Gastrocnemius medialis (tissue), 4 donors: Measurements from ENCODE around the gene NKX2-4. TPM values are rescaled to one million over a fixed set of nuclear protein-coding genes. Genes with fewer than 3 reads are reported as not detected.
"Not testable (repeated sequence)": the region's sequence is repeated elsewhere in the genome, so short reads cannot be mapped to it uniquely, and the experiment has no call there.

Source experiments
- ATAC-seq, 2 donors: fragments of 150-250 bp; one replicate each; pipeline ENCODE4 v1.9.1; 2016
- DNase-seq, 2 donors: peaks; one replicate each; pipeline ENCODE4 v3.0.0-alpha.2; 2019
- H3K27ac ChIP-seq, 4 donors: fragments of 200-600 bp; sonication (generic); 1 replicate in 1 of 4; 2 replicates in 3 of 4; pipeline ENCODE4 v1.5.1; 2016 to 2018; ENCODE audit warnings: mild to moderate bottlenecking in 2 of 4, moderate library complexity in 1 of 4
- H3K27me3 ChIP-seq, 3 donors: fragments of 200-600 bp; sonication (generic) in 2 of 3; 1 replicate in 1 of 3; 2 replicates in 2 of 3; pipeline versions ENCODE4 v1.5.1 to v1.6.0; 2016 to 2019; ENCODE audit warnings: mild to moderate bottlenecking in 1 of 3, moderate library complexity in 1 of 3
- H3K36me3 ChIP-seq, 2 donors: fragments of 200-600 bp; sonication (generic) in 1 of 2; one replicate each; pipeline ENCODE4 v1.5.1; 2017 to 2018
- H3K4me1 ChIP-seq, 2 donors: fragments of 200-600 bp; sonication (generic) in 1 of 2; one replicate each; pipeline ENCODE4 v1.5.1; 2016 to 2017; ENCODE audit warnings: mild to moderate bottlenecking in 2 of 2
- H3K4me3 ChIP-seq, 4 donors: fragments of 200-600 bp; sonication (generic) in 3 of 4; 1 replicate in 1 of 4; 2 replicates in 3 of 4; pipeline ENCODE4 v1.5.1; 2016 to 2019; ENCODE audit warnings: mild to moderate bottlenecking in 2 of 4
- H3K9me3 ChIP-seq, 3 donors: fragments of 200-600 bp; sonication (generic) in 2 of 3; 1 replicate in 1 of 3; 2 replicates in 2 of 3; pipeline ENCODE4 v1.5.1; 2016 to 2019
- CTCF ChIP-seq, 5 experiments: fragments of 450-650 bp in 3 of 5; fragments of 200-600 bp in 2 of 5; sonication (generic) in 2 of 5; IDR thresholded peaks in 4 of 5; conservative IDR thresholded peaks in 1 of 5; 1 replicate in 4 of 5; 2 replicates in 1 of 5; pipeline ENCODE4 v1.5.1; 2016 to 2019; ENCODE audit warnings: antibody characterized with exemption in 5 of 5, mild to moderate bottlenecking in 3 of 5, moderate library complexity in 3 of 5
- POLR2A ChIP-seq, 2 donors: fragments of 450-650 bp; IDR thresholded peaks; one replicate each; pipeline ENCODE4 v1.6.1; 2017; ENCODE audit warnings: antibody characterized with exemption in 2 of 2, mild to moderate bottlenecking in 2 of 2, moderate library complexity in 2 of 2
- in situ Hi-C, 4 donors: fragments of 200-750 bp; cut with MboI; loops; one replicate each; pipeline versions ENCODE4 v1.15.0 to v1.8.0; 2017; ENCODE audit warnings: low sequenced_read_pairs in 4 of 4
- intact Hi-C: fragments of 100-400 bp; cut with DNase I; formaldehyde crosslinking; loops from one replicate; pipeline ENCODE4 v1.15.1; 2023; ENCODE audit warnings: low total_unique reads
- total RNA-seq, 4 donors: library from RNA; depleted of rRNA; stranded (reverse); fragments of >200 nt; gene quantifications; one replicate each; pipeline versions ENCODE4 v1.1.0 to v1.2.3, GENCODE V29; 2016

The NKX2-4 gene
- total RNA-seq, 4 donors from 2014 or later, result not detected

- no peak overlapping the region for H3K27ac ChIP-seq
- no peak for TF ChIP-seq POLR2A (IDR thresholded peaks at IDR 0.05)
- TF ChIP-seq CTCF (IDR thresholded peaks at IDR 0.05 in 4 of 5, conservative IDR thresholded peaks at IDR 0.05 in 1 of 5), result no peak
- H3K36me3 ChIP-seq, result peaks cover 0 to 11% of the 10 kb centered on the region in 2 donors
- H3K4me1 ChIP-seq, result peaks cover 0 to 7% of the 10 kb centered on the region in 2 donors
- ATAC-seq (no peak), DNase-seq (no peak)
- no peaks in the 10 kb centered on the region for H3K27me3 ChIP-seq
- no peak overlapping the region for H3K4me3 ChIP-seq
- in situ Hi-C loops (no loop called here), intact Hi-C loops (no loop called here)
- no peaks in the 10 kb centered on the region for H3K9me3 ChIP-seq
These were observed 25.3 kb downstream of the NKX2-4 start for GRCh38 chr20:21372016-21372415.

- no peaks in the 10 kb centered on the region for H3K9me3 ChIP-seq
- H3K4me3 ChIP-seq, result no peak overlapping the region
- no peak overlapping the region for H3K27ac ChIP-seq
- in situ Hi-C loops, result no loop called here
- peaks cover 0 to 19% of the 10 kb centered on the region in 2 donors for H3K36me3 ChIP-seq
- DNase-seq, result no peak
- no peak for ATAC-seq
- no peaks in the 10 kb centered on the region for H3K27me3 ChIP-seq
- intact Hi-C loops, result no loop called here
- peaks cover 0 to 7% of the 10 kb centered on the region in 2 donors for H3K4me1 ChIP-seq
- TF ChIP-seq POLR2A (IDR thresholded peaks at IDR 0.05), result no peak
- no peak for TF ChIP-seq CTCF (IDR thresholded peaks at IDR 0.05 in 4 of 5, conservative IDR thresholded peaks at IDR 0.05 in 1 of 5)
These were observed 26.1 kb downstream of the NKX2-4 start for GRCh38 chr20:21371193-21371592.

GRCh38 chr20:21368791-21369190 lies 28.5 kb downstream of the NKX2-4 start:
- Histone ChIP-seq H3K4me1 (peaks cover 0 to 7% of the 10 kb centered on the region in 2 donors), H3K9me3 (no peaks in the 10 kb centered on the region), H3K36me3 (peaks cover 0 to 30% of the 10 kb centered on the region in 2 donors), H3K27ac (no peak overlapping the region), H3K27me3 (no peaks in the 10 kb centered on the region), H3K4me3 (no peak overlapping the region)
- DNase-seq (no peak), ATAC-seq (no peak)
- in situ Hi-C loops (no loop called here), intact Hi-C loops (no loop called here)
- TF ChIP-seq POLR2A (IDR thresholded peaks at IDR 0.05) (no peak), CTCF (IDR thresholded peaks at IDR 0.05 in 4 of 5, conservative IDR thresholded peaks at IDR 0.05 in 1 of 5) (no peak)

GRCh38 chr20:21366273-21366672 lies 31.1 kb downstream of the NKX2-4 start:
- in situ Hi-C loops, H3K4me3 ChIP-seq, H3K27me3 ChIP-seq, H3K27ac ChIP-seq, H3K9me3 ChIP-seq, ATAC-seq, DNase-seq, intact Hi-C loops, H3K4me1 ChIP-seq: not testable (repeated sequence)
- peaks cover 0 to 46% of the 10 kb centered on the region in 2 donors for H3K36me3 ChIP-seq

- in situ Hi-C loops, result no loop called here
- ATAC-seq (no peak), DNase-seq (no peak)
- H3K27ac ChIP-seq, result no peak overlapping the region
- TF ChIP-seq CTCF (IDR thresholded peaks at IDR 0.05 in 4 of 5, conservative IDR thresholded peaks at IDR 0.05 in 1 of 5), result no peak
- TF ChIP-seq POLR2A (IDR thresholded peaks at IDR 0.05), result no peak
- no peaks in the 10 kb centered on the region for H3K9me3 ChIP-seq
- no peak overlapping the region for H3K4me3 ChIP-seq
- H3K36me3 ChIP-seq, result peaks cover 0 to 47% of the 10 kb centered on the region in 2 donors
- H3K4me1 ChIP-seq, result no peaks in the 10 kb centered on the region
- no peaks in the 10 kb centered on the region for H3K27me3 ChIP-seq
- intact Hi-C loops, result no loop called here
These were observed 31.6 kb downstream of the NKX2-4 start for GRCh38 chr20:21365771-21366170.
